ENCODE data around the gene PTPRD.

Gene PTPRD

GRCh38 chr9:8733131-8733954, 1879.5 kb downstream of the PTPRD start:
- H3K4me2 ChIP-seq (ENCODE audit: low read length) = no peak overlapping the region
- no peak for TF ChIP-seq CTCF (IDR thresholded peaks at IDR 0.05; ENCODE audit: low read depth, low read length, poor library complexity, severe bottlenecking)
- TF ChIP-seq EZH2phosphoT487 (IDR thresholded peaks at IDR 0.05; ENCODE audit: borderline replicate concordance, low read length) = no peak
- H3K9me2 ChIP-seq (replicated peaks; ENCODE audit: control insufficient read depth, low read length) = no peaks in the 10 kb centered on the region
- H3K36me3 ChIP-seq (ENCODE audit: control insufficient read depth, low read length) = no peaks in the 10 kb centered on the region
- H3K9me3 ChIP-seq (ENCODE audit: control insufficient read depth, insufficient read depth, low read length) = no peaks in the 10 kb centered on the region; the same call in 1 of the 2 replicates
- H3K4me1 ChIP-seq (ENCODE audit: control insufficient read depth, low read length) = no peaks in the 10 kb centered on the region
- no peaks in the 10 kb centered on the region for H3F3A ChIP-seq (ENCODE audit: control insufficient read depth, insufficient read depth)
- H3K79me2 ChIP-seq (ENCODE audit: control insufficient read depth, low read length) = no peaks in the 10 kb centered on the region
- no peak overlapping the region for H3K4me3 ChIP-seq (ENCODE audit: low read length)
- H4K20me1 ChIP-seq (ENCODE audit: control insufficient read depth, insufficient read depth, low read depth, low read length) = no peaks in the 10 kb centered on the region
- no peaks in the 10 kb centered on the region for H3K27me3 ChIP-seq (ENCODE audit: control insufficient read depth, low read length)
- no peak overlapping the region for H3K27ac ChIP-seq (ENCODE audit: low read depth, low read length)

- no peaks in the 10 kb centered on the region; the same call in 1 of the 2 replicates for H3K9me3 ChIP-seq (ENCODE audit: control insufficient read depth, insufficient read depth, low read length)
- no peak overlapping the region for H3K4me2 ChIP-seq (ENCODE audit: low read length)
- no peaks in the 10 kb centered on the region for H3K9me2 ChIP-seq (replicated peaks; ENCODE audit: control insufficient read depth, low read length)
- no peaks in the 10 kb centered on the region for H3K36me3 ChIP-seq (ENCODE audit: control insufficient read depth, low read length)
- H3F3A ChIP-seq (ENCODE audit: control insufficient read depth, insufficient read depth) = no peaks in the 10 kb centered on the region
- H3K27ac ChIP-seq (ENCODE audit: low read depth, low read length) = no peak overlapping the region
- no peak overlapping the region for H3K4me3 ChIP-seq (ENCODE audit: low read length)
- no peaks in the 10 kb centered on the region for H4K20me1 ChIP-seq (ENCODE audit: control insufficient read depth, insufficient read depth, low read depth, low read length)
- no peaks in the 10 kb centered on the region for H3K79me2 ChIP-seq (ENCODE audit: control insufficient read depth, low read length)
- no peaks in the 10 kb centered on the region for H3K27me3 ChIP-seq (ENCODE audit: control insufficient read depth, low read length)
- TF ChIP-seq CTCF (IDR thresholded peaks at IDR 0.05; ENCODE audit: low read depth, low read length, poor library complexity, severe bottlenecking) = no peak
- TF ChIP-seq EZH2phosphoT487 (IDR thresholded peaks at IDR 0.05; ENCODE audit: borderline replicate concordance, low read length) = no peak
- no peaks in the 10 kb centered on the region for H3K4me1 ChIP-seq (ENCODE audit: control insufficient read depth, low read length)
Observed at GRCh38 chr9:8732367-8733075, 1880.3 kb downstream of the PTPRD start.

DNA sequence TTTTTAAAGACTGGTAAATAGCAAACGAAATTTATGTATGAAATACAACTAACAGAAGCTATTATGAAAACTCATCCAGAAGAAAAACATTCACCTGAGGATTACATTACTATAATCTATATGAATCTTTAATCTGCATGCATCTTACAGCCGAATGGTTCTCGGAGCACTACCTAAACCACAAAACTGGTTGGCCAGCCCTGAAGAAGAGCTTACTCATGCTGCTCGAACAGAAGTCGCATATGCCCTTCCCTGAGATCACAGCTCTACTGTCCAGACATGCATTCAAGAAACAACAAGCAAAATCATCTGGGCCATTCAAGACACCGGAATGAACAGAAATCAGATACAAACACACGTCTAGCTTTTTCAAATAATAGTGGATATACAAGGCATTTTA, 1882.2 kb downstream of the PTPRD start:
- Histone ChIP-seq H3K4me1 (ENCODE audit: control insufficient read depth, low read length) (no peaks in the 10 kb centered on the region), H3K27ac (ENCODE audit: low read depth, low read length) (no peak overlapping the region), H3K9me2 (replicated peaks; ENCODE audit: control insufficient read depth, low read length) (no peaks in the 10 kb centered on the region), H3K4me2 (ENCODE audit: low read length) (no peak overlapping the region), H3K4me3 (ENCODE audit: low read length) (no peak overlapping the region), H3K79me2 (ENCODE audit: control insufficient read depth, low read length) (no peaks in the 10 kb centered on the region), H3K36me3 (ENCODE audit: control insufficient read depth, low read length) (no peaks in the 10 kb centered on the region), H4K20me1 (ENCODE audit: control insufficient read depth, insufficient read depth, low read depth, low read length) (no peaks in the 10 kb centered on the region), H3K9me3 (ENCODE audit: control insufficient read depth, insufficient read depth, low read length) (no peaks in the 10 kb centered on the region; the same call in 1 of the 2 replicates), H3F3A (ENCODE audit: control insufficient read depth, insufficient read depth) (no peaks in the 10 kb centered on the region), H3K27me3 (ENCODE audit: control insufficient read depth, low read length) (no peaks in the 10 kb centered on the region)
- no peak for TF ChIP-seq EZH2phosphoT487 (IDR thresholded peaks at IDR 0.05; ENCODE audit: borderline replicate concordance, low read length)

- H3K27ac ChIP-seq (ENCODE audit: low read depth, low read length) = no peak overlapping the region
- TF ChIP-seq CTCF (IDR thresholded peaks at IDR 0.05; ENCODE audit: low read depth, low read length, poor library complexity, severe bottlenecking) (no peak), EZH2phosphoT487 (IDR thresholded peaks at IDR 0.05; ENCODE audit: borderline replicate concordance, low read length) (no peak)
- H3K79me2 ChIP-seq (ENCODE audit: control insufficient read depth, low read length) = no peaks in the 10 kb centered on the region
- H3K9me3 ChIP-seq (ENCODE audit: control insufficient read depth, insufficient read depth, low read length) = no peaks in the 10 kb centered on the region
- H3K4me3 ChIP-seq (ENCODE audit: low read length) = no peak overlapping the region
- no peaks in the 10 kb centered on the region for H3K9me2 ChIP-seq (replicated peaks; ENCODE audit: control insufficient read depth, low read length)
- H4K20me1 ChIP-seq (ENCODE audit: control insufficient read depth, insufficient read depth, low read depth, low read length) = no peaks in the 10 kb centered on the region
- no peaks in the 10 kb centered on the region for H3K36me3 ChIP-seq (ENCODE audit: control insufficient read depth, low read length)
- no peaks in the 10 kb centered on the region for H3F3A ChIP-seq (ENCODE audit: control insufficient read depth, insufficient read depth)
- no peaks in the 10 kb centered on the region for H3K4me1 ChIP-seq (ENCODE audit: control insufficient read depth, low read length)
- H3K4me2 ChIP-seq (ENCODE audit: low read length) = no peak overlapping the region
- no peaks in the 10 kb centered on the region for H3K27me3 ChIP-seq (ENCODE audit: control insufficient read depth, low read length)
Observed at GRCh38 chr9:8728910-8729309, 1883.9 kb downstream of the PTPRD start.

Data from DOHH2 (cell line).